HCT116 (cell line): ENCODE results near the gene SYNE1. TPM values are rescaled to one million over a fixed set of nuclear protein-coding genes. Genes with fewer than 3 reads are reported as not detected.

Experiments
- ATAC-seq: fragments of 200-7000 bp; cut with Tn5 transposase; 2 replicates; pipeline ENCODE4 v1.9.1; 2020; ENCODE audit warnings: mild to moderate bottlenecking, moderate library complexity
- BruUV-seq: library from RNA; stranded (reverse); fragments of 400-500 nt; replicated peaks from 2 replicates; lab custom pipeline; 2021; lab: Mats Ljungman, UMichigan
- CTCF ChIA-PET: fragments of 300-600 bp; sonication (Branson Sonifier 250); formaldehyde crosslinking; loops from one replicate; lab custom pipeline; 2021; ENCODE audit warnings: antibody characterized with exemption; lab: Charles Lee
- POLR2A ChIA-PET: fragments of 300-600, 350-600 bp; sonication (Branson Sonifier 250); formaldehyde crosslinking; loops from one replicate; lab custom pipeline; 2021; ENCODE audit warnings: antibody characterized with exemption; lab: Charles Lee
- RAD21 ChIA-PET, 2 experiments: fragments of 300-600 bp; sonication (Branson Sonifier 250); formaldehyde crosslinking; loops; one replicate each; lab custom pipeline; 2023; ENCODE audit warnings: low total read pairs in 2 of 2; ENCODE audit not compliant: uncharacterized antibody in 2 of 2, unreplicated experiment in 2 of 2, low non-redundant PET in 1 of 2; lab: Charles Lee
- DNase-seq: peaks from one replicate; pipeline ENCODE4 v3.0.0-alpha.2; 2010; ENCODE audit warnings: low read depth, low spot score
- H2AFZ ChIP-seq: fragments of 200-600 bp; shearing (Covaris generic), sonication (generic); 2 replicates; pipeline ENCODE4 v1.6.1; 2017; ENCODE audit warnings: low read depth, mixed run types, mixed read lengths, antibody characterized with exemption, low read length; ENCODE audit not compliant: poor library complexity, severe bottlenecking
- H3K27ac ChIP-seq: 2 replicates; pipeline ENCODE4 v1.5.1; 2012; ENCODE audit warnings: low read depth, low read length
- H3K27me3 ChIP-seq: fragments of 200-600 bp; sonication (generic); 2 replicates; pipeline ENCODE4 v1.6.1; 2016; ENCODE audit warnings: mixed run types, low read length, mixed read lengths; ENCODE audit not compliant: insufficient read depth
- H3K36me3 ChIP-seq, 2 experiments: fragments of 200-500 bp in 1 of 2; fragments of 200-600 bp in 1 of 2; sonication (Bioruptor generic) in 1 of 2; sonication (generic) in 1 of 2; 2 replicates each; pipeline versions ENCODE4 v1.5.1 to v1.6.1; 2014 to 2016; ENCODE audit warnings: low read length in 2 of 2, inconsistent platforms in 1 of 2, mixed read lengths in 1 of 2, mixed run types in 1 of 2; ENCODE audit not compliant: insufficient read depth in 2 of 2, control insufficient read depth in 1 of 2
- H3K4me1 ChIP-seq, 2 experiments: fragments of 200-600 bp in 1 of 2; sonication (generic) in 1 of 2; 2 replicates each; pipeline versions ENCODE4 v1.5.1 to v1.6.1; 2012 to 2017; ENCODE audit warnings: low read length in 2 of 2, inconsistent platforms in 1 of 2, mild to moderate bottlenecking in 1 of 2, mixed read lengths in 1 of 2, mixed run types in 1 of 2, moderate library complexity in 1 of 2; ENCODE audit not compliant: insufficient read depth in 2 of 2, control insufficient read depth in 1 of 2
- H3K4me2 ChIP-seq: fragments of 200-600 bp; sonication (generic); 2 replicates; pipeline ENCODE4 v1.6.1; 2017; ENCODE audit warnings: mixed run types, low read length, mixed read lengths
- H3K4me3 ChIP-seq, 2 experiments: fragments of 200-600 bp in 1 of 2; sonication (generic) in 1 of 2; replicated peaks in 1 of 2; 2 replicates each; pipeline ENCODE4 v1.5.1; 2011 to 2016; ENCODE audit warnings: low read length in 2 of 2, control low read depth in 1 of 2, low read depth in 1 of 2, mild to moderate bottlenecking in 1 of 2, mixed read lengths in 1 of 2, mixed run types in 1 of 2
- H3K79me2 ChIP-seq: fragments of 200-600 bp; sonication (generic); 2 replicates; pipeline ENCODE4 v1.6.1; 2017; ENCODE audit warnings: mild to moderate bottlenecking, mixed run types, low read length, moderate library complexity, mixed read lengths; ENCODE audit not compliant: insufficient read depth
- H3K9ac ChIP-seq: fragments of 200-600 bp; sonication (generic); 2 replicates; pipeline ENCODE4 v1.6.1; 2016; ENCODE audit warnings: low read length, mixed read lengths
- H3K9me2 ChIP-seq: fragments of 200-600 bp; sonication (generic), shearing (Covaris generic); 2 replicates; pipeline ENCODE4 v1.6.1; 2017; ENCODE audit warnings: mixed run types, mild to moderate bottlenecking, moderate library complexity; ENCODE audit not compliant: insufficient read depth
- H3K9me3 ChIP-seq, 2 experiments: fragments of 200-500 bp in 1 of 2; fragments of 200-600 bp in 1 of 2; sonication (Bioruptor generic) in 1 of 2; sonication (generic) in 1 of 2; 2 replicates each; pipeline ENCODE4 v1.6.1; 2014 to 2017; ENCODE audit warnings: low read length in 2 of 2, mixed read lengths in 2 of 2, inconsistent platforms in 1 of 2, low read depth in 1 of 2, mild to moderate bottlenecking in 1 of 2, mixed run types in 1 of 2, moderate library complexity in 1 of 2; ENCODE audit not compliant: control insufficient read depth in 1 of 2, insufficient read depth in 1 of 2
- H4K20me1 ChIP-seq: fragments of 200-600 bp; sonication (generic), shearing (Covaris generic); 2 replicates; pipeline ENCODE4 v1.6.1; 2017; ENCODE audit warnings: mixed run types, mild to moderate bottlenecking, moderate library complexity; ENCODE audit not compliant: insufficient read depth
- ATF3 ChIP-seq: IDR thresholded peaks from 2 replicates; pipeline ENCODE4 v1.6.1; 2012
- CEBPB ChIP-seq: IDR thresholded peaks from 2 replicates; pipeline ENCODE4 v1.6.1; 2012; ENCODE audit warnings: low read depth
- CTCF ChIP-seq, 3 experiments: fragments of 200-600 bp in 1 of 3; sonication (generic) in 1 of 3; IDR thresholded peaks in 2 of 3; conservative IDR thresholded peaks in 1 of 3; 2 replicates each; pipeline ENCODE4 v1.5.1; 2012 to 2017; ENCODE audit warnings: low read depth in 2 of 3, low read length in 2 of 3, antibody characterized with exemption in 1 of 3, borderline replicate concordance in 1 of 3, control low read depth in 1 of 3, mild to moderate bottlenecking in 1 of 3, mixed read lengths in 1 of 3, mixed run types in 1 of 3, moderate library complexity in 1 of 3; ENCODE audit not compliant: insufficient read depth in 1 of 3
- EGR1 ChIP-seq: IDR thresholded peaks from 2 replicates; pipeline ENCODE4 v1.6.1; 2012; ENCODE audit warnings: low read depth
- EZH2 ChIP-seq: fragments of 200-600 bp; sonication (generic); IDR thresholded peaks from 2 replicates; pipeline ENCODE4 v1.6.1; 2017; ENCODE audit warnings: antibody characterized with exemption, mixed run types
- EZH2phosphoT487 ChIP-seq: fragments of 200-600 bp; IDR thresholded peaks from 2 replicates; pipeline ENCODE4 v1.6.1; 2018; ENCODE audit warnings: antibody characterized with exemption, borderline replicate concordance
- FOSL1 ChIP-seq: IDR thresholded peaks from 2 replicates; pipeline ENCODE4 v1.6.1; 2012; ENCODE audit warnings: low read depth
- MAX ChIP-seq: IDR thresholded peaks from 2 replicates; pipeline ENCODE4 v1.6.1; 2012
- POLR2A ChIP-seq: IDR thresholded peaks from 2 replicates; pipeline ENCODE4 v1.7.0; 2011; ENCODE audit warnings: borderline replicate concordance; ENCODE audit not compliant: insufficient read depth, insufficient read length; ENCODE audit errors: extremely low read depth
- SIN3A ChIP-seq: IDR thresholded peaks from 2 replicates; pipeline ENCODE4 v1.6.1; 2012; ENCODE audit warnings: low read depth
- SP1 ChIP-seq: IDR thresholded peaks from 2 replicates; pipeline ENCODE4 v1.6.1; 2012; ENCODE audit warnings: low read depth
- TCF7L2 ChIP-seq: IDR thresholded peaks from 2 replicates; pipeline ENCODE4 v1.7.0; 2011; ENCODE audit warnings: borderline replicate concordance, inconsistent platforms; ENCODE audit not compliant: insufficient read depth, insufficient read length; ENCODE audit errors: extremely low read depth
- YY1 ChIP-seq: IDR thresholded peaks from 2 replicates; pipeline ENCODE4 v1.6.1; 2011; ENCODE audit warnings: low read length, low read depth, moderate library complexity, mild to moderate bottlenecking; ENCODE audit not compliant: insufficient replicate concordance; ENCODE audit errors: extremely low read depth
- ZBTB33 ChIP-seq: IDR thresholded peaks from 2 replicates; pipeline ENCODE4 v1.6.1; 2011; ENCODE audit warnings: mild to moderate bottlenecking, low read length, moderate library complexity; ENCODE audit not compliant: insufficient replicate concordance; ENCODE audit errors: extremely low read depth
- ZFX ChIP-seq: fragments of 450-650 bp; IDR thresholded peaks from 2 replicates; pipeline ENCODE4 v1.6.1; 2017
- ZNF274 ChIP-seq: fragments of 200-500 bp; sonication (Bioruptor generic); IDR thresholded peaks from 2 replicates; pipeline ENCODE4 v1.6.1; 2014; ENCODE audit warnings: mild to moderate bottlenecking, low read depth, low read length, inconsistent platforms
- intact Hi-C: fragments of 100-400 bp; cut with micrococcal nuclease; formaldehyde crosslinking; loops from 2 replicates; pipeline ENCODE4 v1.10.0; 2022
- total RNA-seq: library from RNA; stranded (reverse); gene quantifications from one replicate; pipeline ENCODE4 v1.2.1, GENCODE V29; 2021; ENCODE audit not compliant: unreplicated experiment

The SYNE1 gene
- total RNA-seq, 1 experiment from 2014 or later: 5.4 TPM

GRCh38 chr6:152532556-152533422 is 104.4 kb downstream of the SYNE1 start:
- ChIA-PET POLR2A (no interaction called here), CTCF (no interaction called here), RAD21 (no interaction called here)
- BruUV-seq: no TSS peak
- Histone ChIP-seq H3K79me2 (no peaks in the 10 kb centered on the region), H4K20me1 (no peaks in the 10 kb centered on the region), H3K9me3 (no peaks in the 10 kb centered on the region), H3K36me3 (no peaks in the 10 kb centered on the region), H3K27me3 (no peaks in the 10 kb centered on the region), H2AFZ (no peak overlapping the region), H3K9ac (no peak overlapping the region), H3K4me1 (no peaks in the 10 kb centered on the region), H3K9me2 (no peaks in the 10 kb centered on the region), H3K4me3 (no peak overlapping the region), H3K4me2 (no peak overlapping the region)
- DNase-seq (no peak), ATAC-seq (no peak)
- intact Hi-C loops: no loop called here
- TF ChIP-seq EZH2phosphoT487 (no peak), ATF3 (no peak), FOSL1 (no peak), MAX (no peak), CTCF (IDR thresholded peaks at IDR 0.05 in 2 of 3, conservative IDR thresholded peaks at IDR 0.05 in 1 of 3; ENCODE audit: borderline replicate concordance in 1 of 3, insufficient read depth in 1 of 3, low read depth in 2 of 3, low read length in 2 of 3) (no peak), EGR1 (no peak), ZFX (no peak), SP1 (no peak), ZBTB33 (no peak), EZH2 (no peak), POLR2A (no peak), CEBPB (no peak), TCF7L2 (no peak), SIN3A (no peak), YY1 (no peak), ZNF274 (no peak)
- TF ChIP-seq, all 23 proteins: peak for 0
- H3K27ac ChIP-seq: no peak overlapping the region
